Memory B cell (primary cell): ENCODE measurements around the gene PRDX3.

Experiments used
- ATAC-seq: fragments of 150-1000 bp; cut with Tn5 transposase; 2 replicates; pipeline ENCODE4 v1.10.0; 2021; ENCODE audit warnings: low read depth, mild to moderate bottlenecking, moderate library complexity
- DNase-seq, 2 donors: peaks; one replicate each; pipeline ENCODE4 v3.0.0; 2022; ENCODE audit warnings: low spot score in 2 of 2
- H3K27ac Mint-ChIP-seq: one replicate; pipeline ENCODE4 v1.8.0; 2022; ENCODE audit warnings: mild to moderate bottlenecking, moderate library complexity, mixed read lengths
- H3K27me3 Mint-ChIP-seq: one replicate; pipeline ENCODE4 v1.8.0; 2022; ENCODE audit warnings: mixed read lengths
- H3K36me3 Mint-ChIP-seq: one replicate; pipeline ENCODE4 v1.8.0; 2022; ENCODE audit warnings: mild to moderate bottlenecking, mixed read lengths
- H3K4me1 Mint-ChIP-seq: one replicate; pipeline ENCODE4 v1.8.0; 2022; ENCODE audit warnings: mixed read lengths
- H3K4me3 Mint-ChIP-seq: one replicate; pipeline ENCODE4 v1.8.0; 2022; ENCODE audit warnings: mild to moderate bottlenecking, moderate library complexity, mixed read lengths
- H3K9me3 Mint-ChIP-seq: one replicate; pipeline ENCODE4 v1.8.0; 2022; ENCODE audit warnings: mixed read lengths

Gene PRDX3

GRCh38 chr10:119178372-119179119 lies at the start of gene PRDX3:
PRDX3 (minus strand) TSS chr10:119178812; CDS start chr10:119178790, 22 bp downstream.
- Mint-ChIP-seq H3K27me3 (no peaks in the 10 kb centered on the region), H3K9me3 (no peaks in the 10 kb centered on the region), H3K4me1 (peaks cover 12% of the 10 kb centered on the region), H3K4me3 (peak within 1 kb of the TSS; percentile 100), H3K36me3 (peaks cover 8% of the 10 kb centered on the region), H3K27ac (peak within 1 kb of the TSS; percentile 93)
- DNase-seq: peak; percentile 85 to 87
- ATAC-seq: peak; percentile 99

- Mint-ChIP-seq H3K9me3 (peaks cover 2% of the 10 kb centered on the region), H3K27me3 (no peaks in the 10 kb centered on the region), H3K4me1 (peaks cover 24% of the 10 kb centered on the region), H3K27ac (no peak overlapping the region), H3K36me3 (peaks cover 17% of the 10 kb centered on the region), H3K4me3 (no peak overlapping the region)
- DNase-seq: no peak
- no peak for ATAC-seq
Observed at GRCh38 chr10:119227825-119228224, 49.2 kb upstream of the PRDX3 start.

GRCh38 chr10:119225083-119225658 lies 46.6 kb upstream of the PRDX3 start:
- no peak for DNase-seq
- H3K27ac Mint-ChIP-seq: no peak overlapping the region

GRCh38 chr10:119222966-119223386 lies 44.4 kb upstream of the PRDX3 start:
- ATAC-seq: no peak
- Mint-ChIP-seq H3K36me3 (no peaks in the 10 kb centered on the region), H3K27ac (no peak overlapping the region), H3K4me3 (no peak overlapping the region), H3K4me1 (peaks cover 25% of the 10 kb centered on the region), H3K9me3 (no peaks in the 10 kb centered on the region), H3K27me3 (no peaks in the 10 kb centered on the region)
- DNase-seq: no peak

More at GRCh38 chr10:119225083-119225658, 46.6 kb upstream of the PRDX3 start:
- no peak for ATAC-seq
- H3K36me3 Mint-ChIP-seq: peaks cover 6% of the 10 kb centered on the region
- H3K4me1 Mint-ChIP-seq: peaks cover 25% of the 10 kb centered on the region
- H3K9me3 Mint-ChIP-seq: no peaks in the 10 kb centered on the region
- no peaks in the 10 kb centered on the region for H3K27me3 Mint-ChIP-seq
- H3K4me3 Mint-ChIP-seq: no peak overlapping the region

GRCh38 chr10:119222537-119222936 lies 43.9 kb upstream of the PRDX3 start:
- no peak overlapping the region for H3K4me3 Mint-ChIP-seq
- H3K4me1 Mint-ChIP-seq: peaks cover 29% of the 10 kb centered on the region
- H3K27ac Mint-ChIP-seq: no peak overlapping the region
- ATAC-seq (no peak), DNase-seq (no peak)
- no peaks in the 10 kb centered on the region for H3K36me3 Mint-ChIP-seq
- no peaks in the 10 kb centered on the region for H3K9me3 Mint-ChIP-seq
- no peaks in the 10 kb centered on the region for H3K27me3 Mint-ChIP-seq

- no peaks in the 10 kb centered on the region for H3K36me3 Mint-ChIP-seq
- no peaks in the 10 kb centered on the region for H3K9me3 Mint-ChIP-seq
- H3K4me1 Mint-ChIP-seq: peaks cover 31% of the 10 kb centered on the region
- DNase-seq: no peak
- H3K4me3 Mint-ChIP-seq: no peak overlapping the region
- H3K27me3 Mint-ChIP-seq: no peaks in the 10 kb centered on the region
- ATAC-seq: no peak
- peak overlapping the region; percentile 67 for H3K27ac Mint-ChIP-seq
Observed at GRCh38 chr10:119221666-119222065, 43.1 kb upstream of the PRDX3 start.

- H3K4me3 Mint-ChIP-seq: no peak overlapping the region
- H3K4me1 Mint-ChIP-seq: peaks cover 31% of the 10 kb centered on the region
- DNase-seq (no peak), ATAC-seq (no peak)
- H3K9me3 Mint-ChIP-seq: no peaks in the 10 kb centered on the region
- H3K36me3 Mint-ChIP-seq: no peaks in the 10 kb centered on the region
- H3K27ac Mint-ChIP-seq: no peak overlapping the region
- no peaks in the 10 kb centered on the region for H3K27me3 Mint-ChIP-seq
Observed at GRCh38 chr10:119221201-119221600, 42.6 kb upstream of the PRDX3 start.

GRCh38 chr10:119219871-119220270 lies 41.3 kb upstream of the PRDX3 start:
- Mint-ChIP-seq H3K27me3 (no peaks in the 10 kb centered on the region), H3K4me1 (peaks cover 35% of the 10 kb centered on the region), H3K36me3 (peaks cover 2% of the 10 kb centered on the region), H3K27ac (no peak overlapping the region), H3K9me3 (no peaks in the 10 kb centered on the region), H3K4me3 (no peak overlapping the region)
- DNase-seq: no peak
- ATAC-seq: no peak

GRCh38 chr10:119217991-119218490 lies 39.4 kb upstream of the PRDX3 start:
- ATAC-seq (no peak), DNase-seq (no peak)
- Mint-ChIP-seq H3K9me3 (no peaks in the 10 kb centered on the region), H3K4me3 (no peak overlapping the region), H3K27me3 (no peaks in the 10 kb centered on the region), H3K36me3 (peaks cover 3% of the 10 kb centered on the region), H3K4me1 (peaks cover 38% of the 10 kb centered on the region), H3K27ac (peak overlapping the region; percentile 47)

GRCh38 chr10:119217401-119217800 lies 38.8 kb upstream of the PRDX3 start:
- peaks cover 40% of the 10 kb centered on the region for H3K4me1 Mint-ChIP-seq

GRCh38 chr10:119216127-119216526 lies 37.5 kb upstream of the PRDX3 start:
- Mint-ChIP-seq H3K27me3 (no peaks in the 10 kb centered on the region), H3K27ac (no peak overlapping the region), H3K9me3 (no peaks in the 10 kb centered on the region), H3K4me1 (peaks cover 30% of the 10 kb centered on the region), H3K4me3 (no peak overlapping the region), H3K36me3 (peaks cover 3% of the 10 kb centered on the region)
- DNase-seq (no peak), ATAC-seq (no peak)

More at GRCh38 chr10:119217401-119217800, 38.8 kb upstream of the PRDX3 start:
- no peak for DNase-seq
- Mint-ChIP-seq H3K36me3 (peaks cover 3% of the 10 kb centered on the region), H3K27ac (peak overlapping the region; percentile 31), H3K4me3 (no peak overlapping the region), H3K9me3 (no peaks in the 10 kb centered on the region), H3K27me3 (no peaks in the 10 kb centered on the region)
- no peak for ATAC-seq

GRCh38 chr10:119215371-119215770 lies 36.8 kb upstream of the PRDX3 start:
- Mint-ChIP-seq H3K27ac (peak overlapping the region; percentile 82), H3K4me1 (peaks cover 28% of the 10 kb centered on the region), H3K36me3 (peaks cover 3% of the 10 kb centered on the region), H3K9me3 (no peaks in the 10 kb centered on the region), H3K4me3 (no peak overlapping the region), H3K27me3 (no peaks in the 10 kb centered on the region)
- ATAC-seq: no peak
- no peak for DNase-seq

GRCh38 chr10:119211625-119212441 lies 33.2 kb upstream of the PRDX3 start:
- no peak for DNase-seq
- H3K27ac Mint-ChIP-seq: peak overlapping the region; percentile 24
- peaks cover 26% of the 10 kb centered on the region for H3K4me1 Mint-ChIP-seq

GRCh38 chr10:119211176-119211575 lies 32.6 kb upstream of the PRDX3 start:
- Mint-ChIP-seq H3K36me3 (peaks cover 3% of the 10 kb centered on the region), H3K4me3 (no peak overlapping the region), H3K9me3 (no peaks in the 10 kb centered on the region), H3K4me1 (peaks cover 31% of the 10 kb centered on the region), H3K27me3 (no peaks in the 10 kb centered on the region), H3K27ac (peak overlapping the region; percentile 24)
- ATAC-seq (no peak), DNase-seq (no peak)

More at GRCh38 chr10:119211625-119212441, 33.2 kb upstream of the PRDX3 start:
- ATAC-seq: no peak
- no peaks in the 10 kb centered on the region for H3K9me3 Mint-ChIP-seq
- H3K27me3 Mint-ChIP-seq: no peaks in the 10 kb centered on the region
- H3K36me3 Mint-ChIP-seq: peaks cover 3% of the 10 kb centered on the region
- H3K4me3 Mint-ChIP-seq: no peak overlapping the region
